AG10803 (cell line): ENCODE data around the gene DLG4.

Experiments
- DNase-seq: peaks from one replicate; pipeline ENCODE4 v3.0.0; 2010; ENCODE audit warnings: low read depth
- H3K4me3 ChIP-seq: 2 replicates; pipeline ENCODE4 v1.5.1; 2011; ENCODE audit warnings: mild to moderate bottlenecking, low read length, control low read depth
- TF ChIP-seq, protein P1 (sequence below): conservative IDR thresholded peaks from 2 replicates; pipeline ENCODE4 v1.5.1; 2011; ENCODE audit warnings: mild to moderate bottlenecking, low read length, control low read depth, inconsistent platforms

The DLG4 gene

DNA sequence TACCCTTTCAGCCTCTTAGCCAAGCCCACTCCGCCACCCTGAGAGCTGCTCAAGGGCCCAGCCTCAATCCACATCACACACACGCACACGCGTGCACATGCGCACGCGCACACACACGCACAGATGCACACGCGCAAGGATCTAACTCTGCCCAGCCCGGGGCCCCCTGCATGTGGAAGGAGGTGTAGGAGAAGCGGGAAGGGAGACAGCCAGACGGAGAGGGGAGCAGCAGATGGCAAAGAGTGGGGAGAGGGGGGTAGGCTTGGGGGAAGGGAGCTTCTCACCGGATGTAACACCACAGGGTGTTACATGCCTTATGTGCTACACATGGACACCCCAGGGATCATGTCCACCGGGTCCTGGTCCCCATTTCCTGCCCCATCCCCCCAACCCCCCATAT lies 15.3 kb downstream of the DLG4 start:
- DNase-seq: no peak
- TF ChIP-seq, protein P1, sequence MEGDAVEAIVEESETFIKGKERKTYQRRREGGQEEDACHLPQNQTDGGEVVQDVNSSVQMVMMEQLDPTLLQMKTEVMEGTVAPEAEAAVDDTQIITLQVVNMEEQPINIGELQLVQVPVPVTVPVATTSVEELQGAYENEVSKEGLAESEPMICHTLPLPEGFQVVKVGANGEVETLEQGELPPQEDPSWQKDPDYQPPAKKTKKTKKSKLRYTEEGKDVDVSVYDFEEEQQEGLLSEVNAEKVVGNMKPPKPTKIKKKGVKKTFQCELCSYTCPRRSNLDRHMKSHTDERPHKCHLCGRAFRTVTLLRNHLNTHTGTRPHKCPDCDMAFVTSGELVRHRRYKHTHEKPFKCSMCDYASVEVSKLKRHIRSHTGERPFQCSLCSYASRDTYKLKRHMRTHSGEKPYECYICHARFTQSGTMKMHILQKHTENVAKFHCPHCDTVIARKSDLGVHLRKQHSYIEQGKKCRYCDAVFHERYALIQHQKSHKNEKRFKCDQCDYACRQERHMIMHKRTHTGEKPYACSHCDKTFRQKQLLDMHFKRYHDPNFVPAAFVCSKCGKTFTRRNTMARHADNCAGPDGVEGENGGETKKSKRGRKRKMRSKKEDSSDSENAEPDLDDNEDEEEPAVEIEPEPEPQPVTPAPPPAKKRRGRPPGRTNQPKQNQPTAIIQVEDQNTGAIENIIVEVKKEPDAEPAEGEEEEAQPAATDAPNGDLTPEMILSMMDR: no peak
- H3K4me3 ChIP-seq: peak overlapping the region; percentile 70

DNA sequence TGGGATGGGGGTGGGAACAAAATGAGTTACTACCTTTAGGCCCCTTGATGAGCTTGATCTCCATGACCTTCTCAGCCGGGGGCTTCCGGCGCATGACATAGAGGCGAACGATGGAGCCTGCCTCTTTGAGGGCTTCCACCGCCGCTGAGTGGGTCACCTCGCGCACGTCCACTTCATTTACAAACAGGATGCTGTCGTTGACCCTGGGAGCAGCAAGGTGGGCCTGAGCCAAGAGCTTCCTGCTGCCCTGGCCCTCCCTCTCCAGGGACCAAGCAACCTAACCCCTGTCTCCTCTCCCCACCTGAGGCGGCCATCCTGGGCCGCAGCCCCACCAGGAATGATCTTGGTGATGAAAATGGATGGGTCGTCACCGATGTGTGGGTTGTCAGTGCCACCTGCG lies 16.2 kb downstream of the DLG4 start:
- no peak for DNase-seq
- TF ChIP-seq, protein P1: no peak
- H3K4me3 ChIP-seq: no peak overlapping the region

DNA sequence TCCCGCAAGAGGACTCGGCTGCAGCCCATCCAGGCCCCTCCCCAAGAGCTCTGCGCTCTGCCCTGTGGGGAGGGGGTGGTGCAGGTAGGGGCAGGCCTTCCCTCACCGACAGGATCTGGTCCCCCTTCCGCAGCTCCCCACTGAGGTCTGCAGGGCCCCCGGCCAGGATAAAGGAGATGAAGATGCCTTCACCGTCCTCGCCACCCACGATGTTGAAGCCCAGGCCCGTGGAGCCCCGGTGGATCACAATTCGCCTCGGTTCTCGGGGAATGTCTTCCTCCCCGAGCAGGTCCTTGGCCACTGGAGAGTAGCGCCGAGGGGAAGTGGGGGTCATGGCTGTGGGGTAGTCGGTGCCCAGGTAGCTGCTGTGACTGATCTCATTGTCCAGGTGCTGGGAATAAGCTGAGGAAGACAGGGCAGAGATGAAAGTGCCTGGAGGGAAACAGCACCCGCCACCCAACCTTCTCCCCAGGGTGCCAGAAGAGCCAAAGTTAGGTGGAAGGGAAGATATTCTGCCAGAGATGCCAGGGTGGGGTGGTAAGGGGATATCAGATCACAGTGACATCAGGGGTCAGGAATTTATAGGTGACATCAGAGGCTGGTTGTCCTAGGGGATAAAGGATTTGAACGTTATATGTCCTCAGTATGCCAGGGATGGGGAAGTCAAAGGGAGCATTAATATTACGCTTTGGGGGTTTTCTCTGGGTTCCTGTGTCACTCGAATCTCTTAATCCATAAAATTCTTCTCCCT lies 22.8 kb downstream of the DLG4 start:
- TF ChIP-seq, protein P1: no peak
- DNase-seq: no peak
- H3K4me3 ChIP-seq: no peak overlapping the region

DNA sequence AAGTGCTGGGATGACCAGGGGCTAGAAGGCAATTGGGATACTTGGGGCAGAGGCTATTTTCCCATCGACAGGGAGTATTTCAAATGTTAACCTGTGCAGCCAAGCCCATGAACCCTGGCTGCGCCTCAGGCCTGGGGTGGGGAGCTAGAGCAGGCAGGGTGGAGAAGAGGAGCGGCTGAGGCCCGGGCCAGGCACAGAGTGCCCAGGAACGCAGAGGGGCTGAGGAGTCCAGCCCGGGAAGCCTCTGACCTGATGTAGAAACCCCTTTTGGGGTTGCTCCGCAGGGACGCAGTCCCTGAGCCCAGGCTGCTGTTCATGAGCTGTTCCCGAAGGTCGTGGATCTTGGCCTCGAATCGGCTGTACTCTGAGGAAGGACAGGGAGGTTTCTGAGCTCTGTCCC lies 23.7 kb downstream of the DLG4 start:
- no peak for DNase-seq
- TF ChIP-seq, protein P1: no peak
- no peak overlapping the region for H3K4me3 ChIP-seq

DNA sequence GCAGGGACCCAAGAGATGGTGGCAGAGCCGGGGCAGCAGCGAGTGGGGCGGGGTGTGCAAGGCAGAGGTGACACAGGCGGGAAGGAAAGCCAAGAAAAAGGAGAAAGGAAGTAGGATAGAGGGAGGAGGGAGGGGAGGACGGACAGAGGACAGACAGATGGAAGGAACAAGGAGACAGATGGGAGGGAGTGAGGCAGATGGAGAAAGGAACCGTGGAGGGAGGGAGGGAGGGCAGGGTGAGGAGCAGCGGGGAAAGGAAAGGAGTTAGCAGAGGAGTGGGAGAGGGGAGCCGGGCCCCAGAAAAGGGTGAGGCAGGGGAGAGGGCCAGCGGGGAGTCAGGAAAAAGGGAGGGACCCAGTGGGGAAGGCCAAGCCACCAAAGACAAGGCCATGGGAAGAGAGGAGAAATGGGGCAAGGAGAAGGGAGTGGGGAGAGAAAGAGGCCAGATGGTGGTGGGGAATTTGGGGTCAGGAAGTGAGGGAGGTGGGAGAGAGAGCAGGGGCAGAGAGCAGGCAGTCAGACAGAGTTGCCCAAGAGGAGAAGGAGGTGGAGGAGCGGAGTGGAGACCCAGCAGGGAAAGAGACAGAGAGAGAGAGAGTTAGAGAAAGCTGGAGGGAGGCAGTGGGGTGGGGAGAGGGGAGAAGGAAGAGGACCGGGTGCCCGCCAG lies 27.2 kb downstream of the DLG4 start:
- H3K4me3 ChIP-seq: no peak overlapping the region
- no peak for DNase-seq
- TF ChIP-seq, protein P1: no peak

DNA sequence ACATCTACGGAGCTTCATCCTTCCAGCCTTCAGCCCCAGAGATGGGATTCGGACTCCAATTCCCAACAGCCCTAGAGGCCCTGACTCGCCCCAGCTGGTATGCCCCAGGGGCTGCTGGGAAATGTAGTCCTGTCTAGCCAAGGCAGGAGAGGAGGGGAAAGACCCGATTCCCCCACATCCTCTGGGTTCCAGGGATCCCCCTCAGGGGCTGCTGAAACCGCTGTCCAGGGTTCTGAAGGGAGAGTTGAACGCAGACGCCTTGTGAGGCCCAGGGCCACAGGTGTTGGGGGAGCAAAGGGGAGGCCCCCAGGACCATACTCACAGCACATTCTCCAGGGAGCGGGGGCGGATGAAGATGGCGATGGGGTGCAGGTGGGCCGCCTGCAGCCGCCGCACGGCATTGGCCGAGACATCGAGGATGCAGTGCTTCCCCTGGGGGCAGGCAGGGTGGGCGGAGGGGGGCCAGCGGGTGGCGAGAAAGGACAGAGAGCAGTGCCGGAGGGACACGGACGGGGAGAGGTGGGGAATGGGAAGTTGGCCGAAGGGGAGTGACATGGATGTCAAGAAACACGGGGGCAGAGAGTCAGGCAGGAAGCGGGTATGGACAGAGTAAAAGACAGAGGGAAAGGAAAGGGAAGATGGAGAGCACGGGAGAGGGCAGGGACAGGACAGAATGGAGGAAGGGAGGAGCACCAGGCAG lies 27.9 kb downstream of the DLG4 start:
- TF ChIP-seq, protein P1: no peak
- no peak for DNase-seq
- no peak overlapping the region for H3K4me3 ChIP-seq

DNA sequence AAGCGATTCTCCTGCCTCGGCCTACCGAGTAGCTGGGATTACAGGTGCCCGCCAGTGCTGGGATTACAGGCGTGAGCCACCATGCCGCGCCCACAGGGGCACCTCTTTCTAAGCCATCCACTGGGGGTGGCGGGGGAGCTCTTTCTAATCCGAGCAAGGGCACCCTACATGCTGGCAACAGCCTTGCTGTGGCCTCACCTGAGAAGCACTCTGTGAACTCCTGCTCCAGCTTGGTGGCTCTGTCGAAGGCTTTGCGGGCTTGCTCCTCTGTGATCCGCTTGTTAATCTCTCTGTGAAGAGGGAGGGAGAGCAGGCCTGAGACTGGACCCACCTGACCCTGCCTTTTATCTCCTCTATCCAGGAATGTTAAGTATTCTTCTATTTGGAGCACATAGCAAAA lies 28.6 kb downstream of the DLG4 start:
- TF ChIP-seq, protein P1: no peak
- no peak for DNase-seq
- H3K4me3 ChIP-seq: no peak overlapping the region
